ENCODE measurements around the gene PLA2G2E.
"Not testable (repeated sequence)": the region's sequence is repeated elsewhere in the genome, so short reads cannot be mapped to it uniquely, and the experiment has no call there.

Gene PLA2G2E

GRCh38 chr1:19923137-19923952 is at the start of gene PLA2G2E:
PLA2G2E (minus strand) TSS chr1:19923617; CDS start chr1:19923559, 58 bp downstream.
- DNase-seq, result no peak

GRCh38 chr1:19971664-19972063 is 48.2 kb upstream of the PLA2G2E start:
- no peak for DNase-seq

GRCh38 chr1:19969898-19970660 is 46.7 kb upstream of the PLA2G2E start:
- DNase-seq, result no peak

GRCh38 chr1:19967808-19968207 is 44.4 kb upstream of the PLA2G2E start:
- DNase-seq, result no peak

- DNase-seq, result no peak
These were observed 41.1 kb upstream of the PLA2G2E start for GRCh38 chr1:19964542-19964941.

GRCh38 chr1:19963636-19964035 is 40.2 kb upstream of the PLA2G2E start:
- DNase-seq, result no peak

GRCh38 chr1:19960591-19960990 is 37.2 kb upstream of the PLA2G2E start:
- no peak for DNase-seq

GRCh38 chr1:19957779-19958178 is 34.4 kb upstream of the PLA2G2E start:
- DNase-seq, result no peak

GRCh38 chr1:19955534-19956170 is 32.2 kb upstream of the PLA2G2E start:
- DNase-seq, result no peak

GRCh38 chr1:19954059-19954458 is 30.6 kb upstream of the PLA2G2E start:
- no peak for DNase-seq

- DNase-seq, result peak; percentile 77
These were observed 25.6 kb upstream of the PLA2G2E start for GRCh38 chr1:19949016-19949415.

- no peak for DNase-seq
These were observed 23.6 kb upstream of the PLA2G2E start for GRCh38 chr1:19946971-19947370.

GRCh38 chr1:19946331-19946751 is 22.9 kb upstream of the PLA2G2E start:
- no peak for DNase-seq

GRCh38 chr1:19945914-19946313 is 22.5 kb upstream of the PLA2G2E start:
- DNase-seq, result no peak

GRCh38 chr1:19942657-19943056 is 19.2 kb upstream of the PLA2G2E start:
- DNase-seq, result no peak

GRCh38 chr1:19942088-19942487 is 18.7 kb upstream of the PLA2G2E start:
- DNase-seq, result no peak

GRCh38 chr1:19941206-19941568 is 17.8 kb upstream of the PLA2G2E start:
- no peak for DNase-seq

- DNase-seq, result no peak
These were observed 17.2 kb upstream of the PLA2G2E start for GRCh38 chr1:19940486-19941205.

GRCh38 chr1:19938472-19938871 is 15.1 kb upstream of the PLA2G2E start:
- no peak for DNase-seq

- DNase-seq, result no peak
These were observed 12.8 kb upstream of the PLA2G2E start for GRCh38 chr1:19936061-19936750.

GRCh38 chr1:19934336-19934735 is 10.9 kb upstream of the PLA2G2E start:
- no peak for DNase-seq

- DNase-seq, result no peak
These were observed 9.4 kb upstream of the PLA2G2E start for GRCh38 chr1:19932866-19933265.

- not testable (repeated sequence) for DNase-seq
These were observed 3.7 kb upstream of the PLA2G2E start for GRCh38 chr1:19927130-19927421.
